ENCODE results near the gene TTF2. TPM values are rescaled to one million over a fixed set of nuclear protein-coding genes. Genes with fewer than 3 reads are reported as not detected.
"Not testable (repeated sequence)": the region's sequence is repeated elsewhere in the genome, so short reads cannot be mapped to it uniquely, and the experiment has no call there.

TTF2 gene
- polyA plus RNA-seq, 1 experiment: 12.4 TPM

DNA sequence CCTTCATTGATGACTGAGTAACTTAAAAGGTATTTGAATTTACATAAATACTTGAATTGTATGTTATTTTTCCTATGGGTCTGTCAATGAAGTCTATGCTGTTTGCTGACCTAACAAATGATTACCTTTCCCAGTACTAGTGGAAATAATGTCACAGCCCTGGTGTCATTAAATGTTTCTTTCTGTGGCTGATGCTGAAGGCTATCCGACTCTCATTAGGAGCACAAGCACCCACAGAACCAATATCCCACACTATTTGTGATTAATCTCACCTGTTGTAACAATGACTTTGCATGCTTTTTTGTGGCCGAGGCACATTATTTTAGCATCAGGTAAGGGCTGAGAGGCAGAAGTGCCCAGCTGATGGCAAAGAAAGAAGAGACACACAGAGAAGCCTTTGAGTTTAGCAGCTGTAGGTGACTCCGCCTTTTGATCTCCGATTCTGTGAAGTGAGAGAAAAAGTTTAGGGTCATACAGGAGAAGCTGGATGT is 87.3 kb downstream of the TTF2 start:
- no peak for DNase-seq (ENCODE audit: low read depth, low spot score)
- Histone ChIP-seq H3K9me3 (ENCODE audit: control insufficient read depth, insufficient read depth, low read length) (no peaks in the 10 kb centered on the region; the same call in 1 of the 2 replicates), H3K4me3 (ENCODE audit: low read depth, low read length) (no peak overlapping the region), H3K27ac (ENCODE audit: low read depth, low read length) (peak overlapping the region; percentile 67), H3K27me3 (ENCODE audit: control insufficient read depth, insufficient read depth, low read length) (no peaks in the 10 kb centered on the region)
- TF ChIP-seq, protein P1, sequence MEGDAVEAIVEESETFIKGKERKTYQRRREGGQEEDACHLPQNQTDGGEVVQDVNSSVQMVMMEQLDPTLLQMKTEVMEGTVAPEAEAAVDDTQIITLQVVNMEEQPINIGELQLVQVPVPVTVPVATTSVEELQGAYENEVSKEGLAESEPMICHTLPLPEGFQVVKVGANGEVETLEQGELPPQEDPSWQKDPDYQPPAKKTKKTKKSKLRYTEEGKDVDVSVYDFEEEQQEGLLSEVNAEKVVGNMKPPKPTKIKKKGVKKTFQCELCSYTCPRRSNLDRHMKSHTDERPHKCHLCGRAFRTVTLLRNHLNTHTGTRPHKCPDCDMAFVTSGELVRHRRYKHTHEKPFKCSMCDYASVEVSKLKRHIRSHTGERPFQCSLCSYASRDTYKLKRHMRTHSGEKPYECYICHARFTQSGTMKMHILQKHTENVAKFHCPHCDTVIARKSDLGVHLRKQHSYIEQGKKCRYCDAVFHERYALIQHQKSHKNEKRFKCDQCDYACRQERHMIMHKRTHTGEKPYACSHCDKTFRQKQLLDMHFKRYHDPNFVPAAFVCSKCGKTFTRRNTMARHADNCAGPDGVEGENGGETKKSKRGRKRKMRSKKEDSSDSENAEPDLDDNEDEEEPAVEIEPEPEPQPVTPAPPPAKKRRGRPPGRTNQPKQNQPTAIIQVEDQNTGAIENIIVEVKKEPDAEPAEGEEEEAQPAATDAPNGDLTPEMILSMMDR (IDR thresholded peaks at IDR 0.05; ENCODE audit: low read depth, low read length): no peak
- ChIA-PET CTCF (interaction anchor here (0.8 to 4.7 kb wide), 4 partner anchors 19 to 137 kb away, joined by 3 to 31 read pairs (median 4); no protein-coding TSS in a partner anchor), POLR2A (no interaction called here)

DNA sequence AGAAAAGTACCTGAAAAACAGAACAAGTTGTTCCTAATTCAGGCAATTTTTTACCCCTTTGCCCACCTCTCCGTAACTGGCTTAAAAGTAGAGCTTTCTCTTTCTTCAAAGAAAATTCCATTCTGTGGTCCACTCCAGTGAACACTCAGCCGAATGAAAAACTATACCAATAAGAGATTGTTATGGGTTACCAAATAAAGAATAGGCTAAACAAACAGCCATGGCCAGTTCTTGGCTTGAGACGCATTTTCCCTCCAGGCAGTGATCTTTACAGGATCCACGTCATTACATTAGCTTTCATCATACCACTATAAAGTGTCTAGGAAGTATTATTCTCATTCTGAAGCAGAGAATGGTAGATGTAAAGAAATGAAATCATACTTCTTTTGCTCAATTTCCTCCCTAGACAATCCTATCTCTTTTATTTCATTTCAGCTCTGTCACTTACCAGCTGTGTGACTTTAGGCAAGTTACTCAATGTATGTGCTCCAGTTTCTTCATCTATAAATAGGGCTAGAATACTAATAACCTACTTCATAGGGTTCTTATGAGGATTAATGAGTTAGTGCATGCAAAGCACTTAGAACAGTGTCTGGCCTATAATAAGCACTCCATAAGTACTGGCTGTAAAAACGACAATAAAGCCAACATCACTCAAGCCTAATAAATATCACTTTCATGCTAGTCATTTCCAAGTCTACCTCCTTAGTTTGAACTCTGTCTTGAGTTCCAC is 87.9 kb downstream of the TTF2 start:
- CTCF ChIA-PET: interaction anchor here (0.8 to 4.7 kb wide), 3 partner anchors 19 to 137 kb away, joined by 3 to 31 read pairs (median 4); no protein-coding TSS in a partner anchor

GRCh38 chr1:117150316-117150715 is 90.2 kb downstream of the TTF2 start:
- TF ChIP-seq, protein P1 (IDR thresholded peaks at IDR 0.05; ENCODE audit: low read depth, low read length): no peak
- no peaks in the 10 kb centered on the region; the same call in 1 of the 2 replicates for H3K9me3 ChIP-seq (ENCODE audit: control insufficient read depth, insufficient read depth, low read length)
- H3K27ac ChIP-seq (ENCODE audit: low read depth, low read length): no peak overlapping the region
- no peak overlapping the region for H3K4me3 ChIP-seq (ENCODE audit: low read depth, low read length)
- DNase-seq (ENCODE audit: low read depth, low spot score): no peak
- ChIA-PET POLR2A (no interaction called here), CTCF (interaction anchor here (1.7 to 4.7 kb wide), 2 partner anchors 22 to 82 kb away, joined by 4 to 31 read pairs; no protein-coding TSS in a partner anchor)
- H3K27me3 ChIP-seq (ENCODE audit: control insufficient read depth, insufficient read depth, low read length): no peaks in the 10 kb centered on the region

More for the DNA sequence above, 87.9 kb downstream of the TTF2 start:
- Histone ChIP-seq H3K9me3 (ENCODE audit: control insufficient read depth, insufficient read depth, low read length) (no peaks in the 10 kb centered on the region; the same call in 1 of the 2 replicates), H3K27ac (ENCODE audit: low read depth, low read length) (no peak overlapping the region), H3K4me3 (ENCODE audit: low read depth, low read length) (no peak overlapping the region), H3K27me3 (ENCODE audit: control insufficient read depth, insufficient read depth, low read length) (no peaks in the 10 kb centered on the region)
- DNase-seq (ENCODE audit: low read depth, low spot score): no peak
- TF ChIP-seq, protein P1 (IDR thresholded peaks at IDR 0.05; ENCODE audit: low read depth, low read length): no peak
- POLR2A ChIA-PET: no interaction called here

DNA sequence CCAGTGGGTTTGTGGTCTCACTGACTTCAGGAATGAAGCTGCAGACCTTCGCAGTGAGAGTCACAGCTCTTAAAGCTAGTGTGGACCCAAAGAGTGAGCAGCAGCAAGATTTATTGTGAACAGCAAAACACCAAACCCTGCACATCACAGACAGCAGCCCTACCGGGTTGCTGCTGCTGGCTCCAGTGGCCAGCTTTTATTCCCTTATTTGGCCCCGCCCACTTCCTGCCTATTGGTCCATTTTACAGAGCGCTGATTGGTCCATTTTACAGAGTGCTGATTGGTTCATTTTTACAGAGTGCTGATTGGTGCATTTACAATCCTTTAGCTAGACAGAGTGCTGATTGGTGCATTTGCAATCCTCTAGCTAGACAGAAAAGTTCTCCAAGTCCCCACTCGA is 91.2 kb downstream of the TTF2 start:
- CTCF ChIA-PET: interaction anchor here (0.7 kb wide), 1 partner anchor 1606 kb away, joined by 3 read pairs; no protein-coding TSS in a partner anchor
- H3K27me3 ChIP-seq (ENCODE audit: control insufficient read depth, insufficient read depth, low read length); POLR2A ChIA-PET; H3K27ac ChIP-seq (ENCODE audit: low read depth, low read length); H3K9me3 ChIP-seq (ENCODE audit: control insufficient read depth, insufficient read depth, low read length); DNase-seq (ENCODE audit: low read depth, low spot score); H3K4me3 ChIP-seq (ENCODE audit: low read depth, low read length): not testable (repeated sequence)

Small RNA genes within 50 kb of the gene (small RNA-seq; reads per million reads assigned to genes)
- gene MIR942 (ENCODE audit: insufficient read length, low read depth): 29.0 reads per million, percentile 82 among the genes with 10 or more reads in this experiment

Other genes with a start within 250 kb of the TTF2 start
- gene PTGFRN, start 150.4 kb upstream of the TTF2 start, polyA plus RNA-seq (2011; rRNA removed): 0.31 and 0.46 TPM in 2 replicates
- 0.02 TPM in 1 of 2 replicates, not detected in the other for gene CD101, start 58.6 kb upstream of the TTF2 start, polyA plus RNA-seq (2011; rRNA removed)
- 3.5 and 4.8 TPM in 2 replicates for gene TRIM45, start 61.4 kb downstream of the TTF2 start, polyA plus RNA-seq (2011; rRNA removed)
- not detected in 2 replicates for gene VTCN1, start 150.6 kb downstream of the TTF2 start, polyA plus RNA-seq (2011; rRNA removed)

Data from AG04450 (cell line).